K562 (cell line): Measurements from ENCODE around the gene AFF3. TPM values are rescaled to one million over a fixed set of nuclear protein-coding genes. Genes with fewer than 3 reads are reported as not detected.
A peak's percentile ranks its signal among the peaks of the same experiment; 100 is the strongest.

ENCODE experiments used
- ATAC-seq: fragments of 200-7000 bp; cut with Tn5 transposase; 3 replicates; pipeline ENCODE4 v1.9.1; 2020; ENCODE audit warnings: moderate library complexity
- BruUV-seq: library from RNA; stranded (reverse); fragments of 400-500 nt; replicated peaks from 2 replicates; lab custom pipeline; 2021; lab: Mats Ljungman, UMichigan
- CTCF ChIA-PET: fragments of 300-600 bp; formaldehyde crosslinking; extraction: SDS; loops from one replicate; lab custom pipeline; 2021; ENCODE audit warnings: low intra/inter-chr PET ratio; lab: Yijun Ruan, JAX
- POLR2A ChIA-PET: fragments of 300-600, 350-650 bp; sonication (Branson Sonifier 250); formaldehyde crosslinking; extraction: SDS; loops from one replicate; lab custom pipeline; 2021; ENCODE audit warnings: antibody characterized with exemption, inconsistent platforms; lab: Yijun Ruan, JAX
- DNase-seq, 4 experiments: peaks; one replicate each; pipeline versions ENCODE4 v3.0.0 to v3.0.0-alpha.2; 2011 to 2018; ENCODE audit warnings: low spot score in 3 of 4, mixed read lengths in 3 of 4; ENCODE audit errors: extremely low read depth in 1 of 4
- FAIRE-seq: peaks from 2 replicates; lab custom pipeline; 2011; peaks lifted over from hg19 to GRCh38; lab: Jason Lieb, UNC
- H2AFZ ChIP-seq: 2 replicates; pipeline ENCODE4 v1.6.0; 2011; ENCODE audit warnings: low read depth, low read length, control low read depth, inconsistent platforms
- H3K27ac ChIP-seq: fragments of 200-600 bp; 3 replicates; pipeline ENCODE4 v1.8.0; 2011; ENCODE audit warnings: low read depth, mild to moderate bottlenecking, control low read depth, inconsistent platforms, low read length, moderate library complexity, mixed read lengths; ENCODE audit errors: extremely low read depth
- H3K27me3 ChIP-seq, 2 experiments: fragments of 300-600 bp in 1 of 2; 2 replicates in 1 of 2; 3 replicates in 1 of 2; pipeline versions ENCODE4 v1.6.0 to v1.8.0; 2011; ENCODE audit warnings: inconsistent platforms in 2 of 2, low read length in 2 of 2, mild to moderate bottlenecking in 1 of 2, mixed read lengths in 1 of 2, moderate library complexity in 1 of 2; ENCODE audit not compliant: control insufficient read depth in 2 of 2, insufficient read depth in 2 of 2
- H3K36me3 ChIP-seq: fragments of 300-600 bp; 3 replicates; pipeline ENCODE4 v1.8.0; 2011; ENCODE audit warnings: mild to moderate bottlenecking, low read length, inconsistent platforms; ENCODE audit not compliant: control insufficient read depth, insufficient read depth
- H3K4me1 ChIP-seq, 2 experiments: fragments of 200-600 bp in 1 of 2; replicated peaks in 1 of 2; 2 replicates in 1 of 2; 3 replicates in 1 of 2; pipeline versions ENCODE4 v1.5.1 to v1.8.0; 2011; ENCODE audit warnings: inconsistent platforms in 2 of 2, low read length in 2 of 2, mild to moderate bottlenecking in 1 of 2, mixed read lengths in 1 of 2, moderate library complexity in 1 of 2; ENCODE audit not compliant: control insufficient read depth in 2 of 2, insufficient read depth in 2 of 2
- H3K4me2 ChIP-seq: 2 replicates; pipeline ENCODE4 v1.6.1; 2011; ENCODE audit warnings: low read length, control low read depth, inconsistent platforms, mixed read lengths; ENCODE audit not compliant: insufficient read depth
- H3K4me3 ChIP-seq: fragments of 200-600 bp; sonication (generic), shearing (Covaris generic); 2 replicates; pipeline ENCODE4 v1.5.1; 2016; ENCODE audit warnings: control low read depth, inconsistent platforms
- H3K79me2 ChIP-seq: fragments of 200-600 bp; 3 replicates; pipeline ENCODE4 v1.8.0; 2011; ENCODE audit warnings: low read length, inconsistent platforms; ENCODE audit not compliant: control insufficient read depth, insufficient read depth
- H3K9ac ChIP-seq, 2 experiments: 2 replicates each; pipeline versions ENCODE4 v1.6.0 to v1.6.1; 2011; ENCODE audit warnings: low read depth in 2 of 2, low read length in 2 of 2, control low read depth in 1 of 2, inconsistent platforms in 1 of 2, mild to moderate bottlenecking in 1 of 2, mixed read lengths in 1 of 2; ENCODE audit not compliant: insufficient read depth in 1 of 2
- H3K9me1 ChIP-seq: one replicate; pipeline ENCODE4 v1.6.0; 2011; ENCODE audit warnings: inconsistent platforms, mild to moderate bottlenecking, low read length, moderate library complexity; ENCODE audit not compliant: control insufficient read depth, insufficient read depth
- H3K9me3 ChIP-seq: replicated peaks from 2 replicates; pipeline ENCODE4 v1.5.1; 2011; ENCODE audit warnings: low read depth, low read length, inconsistent platforms; ENCODE audit not compliant: control insufficient read depth, insufficient read depth
- H4K20me1 ChIP-seq: replicated peaks from 2 replicates; pipeline ENCODE4 v1.6.1; 2011; ENCODE audit warnings: low read length, inconsistent platforms, mixed read lengths; ENCODE audit not compliant: control insufficient read depth, insufficient read depth
- BHLHE40 ChIP-seq: IDR thresholded peaks from 2 replicates; pipeline ENCODE4 v1.6.1; 2011; ENCODE audit warnings: low read length, improper control_type of control experiment
- EP400 ChIP-seq: fragments of 450-650 bp; IDR thresholded peaks from 2 replicates; pipeline ENCODE4 v1.6.1; 2017; ENCODE audit warnings: antibody characterized with exemption, mild to moderate bottlenecking, moderate library complexity
- ESRRA ChIP-seq: fragments of 450-650 bp; IDR thresholded peaks from 2 replicates; pipeline ENCODE4 v1.6.1; 2014; ENCODE audit warnings: low read depth, mild to moderate bottlenecking, moderate library complexity, borderline replicate concordance
- FOXK1 ChIP-seq: sonication (generic); formaldehyde crosslinking; IDR thresholded peaks from 2 replicates; pipeline ENCODE4 v1.8.0; 2022; ENCODE audit warnings: missing genetic modification reagents, mild to moderate bottlenecking, borderline replicate concordance
- FOXK2 ChIP-seq, 2 experiments: fragments of 450-650 bp; IDR thresholded peaks in 1 of 2; conservative IDR thresholded peaks in 1 of 2; 2 replicates each; pipeline ENCODE4 v1.6.1; 2016; ENCODE audit warnings: low read depth in 2 of 2, mild to moderate bottlenecking in 1 of 2
- KLF13 ChIP-seq: fragments of 450-650 bp; IDR thresholded peaks from 2 replicates; pipeline ENCODE4 v1.6.1; 2016; ENCODE audit warnings: missing genetic modification characterization, low read depth, mild to moderate bottlenecking, missing compliant biosample characterization, moderate library complexity, borderline replicate concordance
- MTA2 ChIP-seq: fragments of 450-650 bp; IDR thresholded peaks from 2 replicates; pipeline ENCODE4 v1.6.1; 2016; ENCODE audit warnings: low read depth
- NFIC ChIP-seq: fragments of 450-650 bp; IDR thresholded peaks from 2 replicates; pipeline ENCODE4 v1.6.1; 2017; ENCODE audit warnings: mild to moderate bottlenecking, inconsistent platforms
- NFIX ChIP-seq: fragments of 250-450 bp; sonication (Bioruptor Pico); IDR thresholded peaks from 2 replicates; pipeline ENCODE4 v1.4.0; 2020; ENCODE audit warnings: low read depth, mild to moderate bottlenecking, moderate library complexity
- PHF21A ChIP-seq: fragments of 450-650 bp; IDR thresholded peaks from 2 replicates; pipeline ENCODE4 v1.6.1; 2017; ENCODE audit warnings: low read depth, borderline replicate concordance
- RFX7 ChIP-seq: fragments of 250-450 bp; sonication (Bioruptor Pico); IDR thresholded peaks from 2 replicates; pipeline ENCODE4 v1.5.1; 2021; ENCODE audit warnings: mild to moderate bottlenecking
- STAG1 ChIP-seq: sonication (generic); formaldehyde crosslinking; IDR thresholded peaks from 2 replicates; pipeline ENCODE4 v1.5.0; 2020; ENCODE audit warnings: missing genetic modification reagents, borderline replicate concordance
- ZNF146 ChIP-seq: IDR thresholded peaks from one replicate; pipeline ENCODE4 v1.6.1; 2018; ENCODE audit warnings: missing compliant biosample characterization; ENCODE audit not compliant: unreplicated experiment
- ZNF175 ChIP-seq: fragments of 200-800 bp; sonication (Bioruptor generic); IDR thresholded peaks from 2 replicates; pipeline ENCODE4 v1.6.1; 2016; ENCODE audit warnings: low read depth, mild to moderate bottlenecking, missing genetic modification characterization, missing compliant biosample characterization
- ZNF324 ChIP-seq: fragments of 250-450 bp; sonication (Bioruptor Pico); IDR thresholded peaks from 2 replicates; pipeline ENCODE4 v1.4.0; 2020; ENCODE audit warnings: mild to moderate bottlenecking
- ZNF699 ChIP-seq: fragments of 250-450 bp; sonication (Bioruptor Pico); IDR thresholded peaks from 2 replicates; pipeline ENCODE4 v1.8.0; 2021; ENCODE audit warnings: mild to moderate bottlenecking, moderate library complexity; ENCODE audit not compliant: insufficient replicate concordance
- WGBS: fragments of 100-300 bp; shearing (Covaris generic); methylation state at CpG from one replicate; pipeline ENCODE4 v1.1.6; 2016; ENCODE audit warnings: low coverage, mixed read lengths; ENCODE audit not compliant: insufficient coverage; ENCODE audit errors: missing lambda C conversion rate; 5-methylcytosine and 5-hydroxymethylcytosine counted together
- in situ Hi-C: fragments of 300-500 bp; cut with MboI; formaldehyde crosslinking; loops from 4 replicates; pipeline ENCODE4 v1.15.0; 2018; ENCODE audit warnings: inconsistent platforms, mixed read lengths
- intact Hi-C: fragments of 100-400 bp; cut with micrococcal nuclease; formaldehyde crosslinking; loops from 2 replicates; pipeline ENCODE4 v1.14.2; 2022
- polyA plus RNA-seq, 8 experiments: library from polyadenylated mRNA; depleted of rRNA in 4 of 8; stranded (reverse) in 5 of 8; unstranded in 3 of 8; fragments of >200 nt; fragmentation: Nextera tagmentation in 2 of 8; fragmentation: Illumina TruSeq in 1 of 8; extraction: Ambion mirVana in 2 of 8; extraction: Trizol in 1 of 8; gene quantifications; 2 replicates each; pipeline versions ENCODE4 v1.2.1 to v1.2.3, GENCODE V29; 2011 to 2014; ENCODE audit warnings: inconsistent platforms in 1 of 8, missing spikeins in 1 of 8
- total RNA-seq, 7 experiments: library from RNA; depleted of rRNA in 6 of 7; stranded (reverse); fragments of >200 nt in 6 of 7; fragmentation: Illumina TruSeq in 2 of 7; extraction: Trizol in 2 of 7; gene quantifications; 2 replicates each; pipeline versions ENCODE4 v1.2.1 to v1.2.3, GENCODE V29; 2011 to 2021; ENCODE audit warnings: low replicate concordance in 1 of 7
- TF ChIP-seq, protein P1 (sequence below): fragments of 250-450 bp; sonication (Bioruptor Pico); IDR thresholded peaks from 2 replicates; pipeline ENCODE4 v1.5.0; 2021

Gene AFF3
- total and polyA plus RNA-seq, 9 of the 15 experiments (the other 6 are each of a cell fraction or from before 2014, with no cell fraction given), result 0.02 to 0.11 TPM; not detected in 7

DNA sequence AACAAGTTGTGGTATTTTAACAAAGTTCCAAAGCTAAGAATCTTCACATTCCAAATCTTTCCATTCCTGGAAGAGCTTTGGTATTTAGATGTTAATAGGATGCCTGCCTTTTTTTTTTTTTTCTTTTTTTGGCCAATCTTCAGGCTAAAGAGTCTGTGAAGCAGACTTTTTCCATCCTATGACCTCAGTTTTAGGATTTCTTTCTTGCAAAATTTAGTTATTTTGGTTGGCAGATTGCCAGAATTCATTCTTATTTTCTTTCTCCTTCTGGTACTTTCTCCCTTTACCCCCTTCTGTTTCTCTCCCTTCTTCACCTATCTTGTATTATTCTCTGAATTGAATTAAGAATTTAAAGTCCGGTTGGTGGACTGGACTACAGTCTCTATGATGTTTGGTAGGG lies 434.8 kb downstream of the AFF3 start:
- WGBS, result 0% methylated on average over 1 of the region's 1 CpG
- TF ChIP-seq PHF21A (no peak), NFIC (peak; percentile 93), MTA2 (no peak), NFIX (CRISPR knock-in tag) (peak; percentile 91), FOXK1 (no peak)
- TF ChIP-seq, all 486 proteins: peak for 2
- H3K9me1 ChIP-seq, result no peaks in the 10 kb centered on the region

DNA sequence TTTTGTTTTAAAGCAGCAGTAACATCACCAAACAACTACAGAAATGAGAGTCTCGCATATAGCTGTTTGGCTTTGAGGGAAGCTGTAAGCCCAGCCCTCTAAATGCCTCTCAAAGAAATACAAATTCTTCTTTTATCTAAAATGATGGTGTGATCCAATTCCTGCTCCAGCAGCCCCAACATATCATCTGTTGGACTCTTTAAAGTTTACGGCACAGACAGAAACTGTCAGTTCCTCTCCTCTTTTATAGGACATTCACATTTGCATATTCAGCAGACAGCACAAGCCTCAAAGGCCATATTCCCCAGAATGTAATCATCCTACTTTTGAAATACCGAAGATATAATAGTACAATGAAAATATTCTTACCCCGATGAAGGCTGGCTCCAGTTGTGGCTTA lies 435.7 kb downstream of the AFF3 start:
- Histone ChIP-seq H3K4me2 (no peak overlapping the region), H3K9me1 (no peaks in the 10 kb centered on the region), H3K9me3 (no peaks in the 10 kb centered on the region), H3K4me3 (no peak overlapping the region), H3K27ac (no peak overlapping the region), H3K36me3 (no peaks in the 10 kb centered on the region), H3K9ac (no peak overlapping the region), H3K27me3 (peaks cover 7 to 11% of the 10 kb centered on the region in 2 experiments; a peak in 3 of 5 replicates), H3K79me2 (no peaks in the 10 kb centered on the region), H2AFZ (no peak overlapping the region), H4K20me1 (no peaks in the 10 kb centered on the region; the same call in 1 of the 2 replicates), H3K4me1 (no peaks in the 10 kb centered on the region)
- no TSS peak for BruUV-seq
- in situ Hi-C loops (loop anchor here (25.0 kb wide), 1 partner anchor 531 kb away; no protein-coding TSS in a partner anchor), intact Hi-C loops (no loop called here)
- ATAC-seq (no peak), FAIRE-seq (no peak), DNase-seq (no peak)
- ChIA-PET POLR2A (no interaction called here), CTCF (no interaction called here)
- WGBS, result 12% methylated on average over 4 of the region's 4 CpGs
- no peak for TF ChIP-seq ZNF175
- TF ChIP-seq ZNF699 (CRISPR knock-in tag), result no peak
- no peak for TF ChIP-seq ZNF146
- TF ChIP-seq STAG1 (CRISPR knock-in tag), result no peak
- TF ChIP-seq EP400, result no peak
- TF ChIP-seq BHLHE40, result no peak
- TF ChIP-seq, protein P1, sequence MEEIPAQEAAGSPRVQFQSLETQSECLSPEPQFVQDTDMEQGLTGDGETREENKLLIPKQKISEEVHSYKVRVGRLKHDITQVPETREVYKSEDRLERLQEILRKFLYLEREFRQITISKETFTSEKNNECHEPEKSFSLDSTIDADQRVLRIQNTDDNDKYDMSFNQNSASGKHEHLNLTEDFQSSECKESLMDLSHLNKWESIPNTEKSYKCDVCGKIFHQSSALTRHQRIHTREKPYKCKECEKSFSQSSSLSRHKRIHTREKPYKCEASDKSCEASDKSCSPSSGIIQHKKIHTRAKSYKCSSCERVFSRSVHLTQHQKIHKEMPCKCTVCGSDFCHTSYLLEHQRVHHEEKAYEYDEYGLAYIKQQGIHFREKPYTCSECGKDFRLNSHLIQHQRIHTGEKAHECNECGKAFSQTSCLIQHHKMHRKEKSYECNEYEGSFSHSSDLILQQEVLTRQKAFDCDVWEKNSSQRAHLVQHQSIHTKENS (CRISPR knock-in tag), result no peak
- no peak for TF ChIP-seq ZNF324
- TF ChIP-seq KLF13, result no peak
- TF ChIP-seq FOXK2 (conservative IDR thresholded peaks at IDR 0.05 in 1 of 2, IDR thresholded peaks at IDR 0.05 in 1 of 2; ENCODE audit: low read depth in 2 of 2), result no peak
- no peak for TF ChIP-seq ESRRA
- TF ChIP-seq RFX7 (CRISPR knock-in tag), result no peak

More for the DNA sequence above, 434.8 kb downstream of the AFF3 start:
- H3K27me3 ChIP-seq, result peaks cover 7 to 11% of the 10 kb centered on the region in 2 experiments; a peak in 3 of 5 replicates
- FAIRE-seq (no peak), DNase-seq (no peak), ATAC-seq (no peak)
- no peaks in the 10 kb centered on the region for H3K79me2 ChIP-seq
- no TSS peak for BruUV-seq
- H3K4me2 ChIP-seq, result no peak overlapping the region
- H3K9me3 ChIP-seq, result no peaks in the 10 kb centered on the region
- no peak overlapping the region for H2AFZ ChIP-seq
- H3K4me1 ChIP-seq, result no peaks in the 10 kb centered on the region
- H3K36me3 ChIP-seq, result no peaks in the 10 kb centered on the region
- no peaks in the 10 kb centered on the region for H4K20me1 ChIP-seq
- H3K9ac ChIP-seq, result no peak overlapping the region
- CTCF ChIA-PET, result no interaction called here
- in situ Hi-C loops (loop anchor here (25.0 kb wide), 1 partner anchor 530 kb away; no protein-coding TSS in a partner anchor), intact Hi-C loops (no loop called here)
- no peak overlapping the region for H3K4me3 ChIP-seq
- no peak overlapping the region for H3K27ac ChIP-seq
- POLR2A ChIA-PET, result interaction anchor here (0.8 kb wide), 1 partner anchor 8 kb away, joined by 3 read pairs; no protein-coding TSS in a partner anchor
